GM12878 (cell line): Measurements from ENCODE around the gene STK39.

Experiments used
- ATF3 ChIP-seq: IDR thresholded peaks from 2 replicates; pipeline ENCODE4 v1.6.1; 2011; ENCODE audit warnings: low read depth, mild to moderate bottlenecking, low read length, moderate library complexity, borderline replicate concordance; ENCODE audit errors: extremely low read depth
- EP300 ChIP-seq, 2 experiments: fragments of 150-350 bp in 1 of 2; IDR thresholded peaks; 2 replicates each; pipeline ENCODE4 v1.6.1; 2011 to 2012; ENCODE audit warnings: low read depth in 2 of 2, low read length in 2 of 2, borderline replicate concordance in 1 of 2, improper control_type of control experiment in 1 of 2, inconsistent platforms in 1 of 2; ENCODE audit not compliant: control insufficient read depth in 1 of 2
- MEF2B ChIP-seq: fragments of 450-650 bp; IDR thresholded peaks from 2 replicates; pipeline ENCODE4 v1.6.1; 2018; ENCODE audit warnings: mild to moderate bottlenecking, moderate library complexity; ENCODE audit not compliant: partially characterized antibody, poor library complexity, severe bottlenecking
- NFYB ChIP-seq: IDR thresholded peaks from 2 replicates; pipeline ENCODE4 v1.6.1; 2011; ENCODE audit warnings: low read depth, mild to moderate bottlenecking, low read length, improper control_type of control experiment, moderate library complexity; ENCODE audit not compliant: insufficient read depth
- POLR2AphosphoS5 ChIP-seq: IDR thresholded peaks from 2 replicates; pipeline ENCODE4 v1.6.1; 2011; ENCODE audit warnings: mild to moderate bottlenecking, low read length, inconsistent platforms
- RELB ChIP-seq: fragments of 450-650 bp; IDR thresholded peaks from 2 replicates; pipeline ENCODE4 v1.6.1; 2017; ENCODE audit warnings: low read depth, mild to moderate bottlenecking, moderate library complexity
- REST ChIP-seq: IDR thresholded peaks from 2 replicates; pipeline ENCODE4 v1.6.1; 2012; ENCODE audit warnings: mild to moderate bottlenecking, low read depth, low read length
- TAF1 ChIP-seq: IDR thresholded peaks from 2 replicates; pipeline ENCODE4 v1.6.1; 2011; ENCODE audit warnings: mild to moderate bottlenecking, low read depth, low read length, borderline replicate concordance
- TF ChIP-seq, protein P1 (sequence below): IDR thresholded peaks from 2 replicates; pipeline ENCODE4 v1.6.1; 2011; ENCODE audit warnings: low read depth, low read length, improper control_type of control experiment, borderline replicate concordance
- TF ChIP-seq, protein P2 (sequence below), 3 experiments: IDR thresholded peaks in 2 of 3; conservative IDR thresholded peaks in 1 of 3; 2 replicates each; pipeline ENCODE4 v1.5.1; 2011; ENCODE audit warnings: low read depth in 3 of 3, low read length in 3 of 3, mild to moderate bottlenecking in 3 of 3, control low read depth in 2 of 3, moderate library complexity in 2 of 3, inconsistent platforms in 1 of 3, mixed read lengths in 1 of 3; ENCODE audit not compliant: control insufficient read depth in 2 of 3, insufficient read depth in 1 of 3; ENCODE audit errors: extremely low read depth in 1 of 3

DNA sequence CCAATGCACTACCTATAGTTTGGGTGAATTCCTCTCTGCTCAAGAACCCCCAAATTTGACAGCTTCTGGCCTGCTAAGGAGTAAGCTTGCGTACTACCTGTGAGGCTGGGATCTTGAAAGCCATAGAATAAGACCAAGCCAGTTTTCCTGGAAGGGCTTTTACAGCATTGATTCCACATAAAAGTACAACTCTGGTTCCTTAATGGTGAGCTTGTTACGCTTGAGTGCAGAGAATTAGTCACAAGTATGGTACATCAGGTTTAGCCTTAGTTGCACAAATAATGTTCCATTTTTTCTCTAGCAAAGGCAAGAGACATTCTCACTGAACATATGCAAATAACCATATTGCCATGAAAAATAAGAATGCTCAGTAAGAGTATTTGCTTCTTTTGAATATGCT lies 39.1 kb upstream of the STK39 start:
- TF ChIP-seq REST, result no peak
- TF ChIP-seq EP300 (IDR thresholded peaks at IDR 0.05; ENCODE audit: borderline replicate concordance in 1 of 2, control insufficient read depth in 1 of 2, low read depth in 2 of 2, low read length in 2 of 2), result no peak
- TF ChIP-seq NFYB, result no peak
- TF ChIP-seq, protein P1, sequence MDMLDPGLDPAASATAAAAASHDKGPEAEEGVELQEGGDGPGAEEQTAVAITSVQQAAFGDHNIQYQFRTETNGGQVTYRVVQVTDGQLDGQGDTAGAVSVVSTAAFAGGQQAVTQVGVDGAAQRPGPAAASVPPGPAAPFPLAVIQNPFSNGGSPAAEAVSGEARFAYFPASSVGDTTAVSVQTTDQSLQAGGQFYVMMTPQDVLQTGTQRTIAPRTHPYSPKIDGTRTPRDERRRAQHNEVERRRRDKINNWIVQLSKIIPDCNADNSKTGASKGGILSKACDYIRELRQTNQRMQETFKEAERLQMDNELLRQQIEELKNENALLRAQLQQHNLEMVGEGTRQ, result no peak
- no peak for TF ChIP-seq POLR2AphosphoS5
- TF ChIP-seq MEF2B, result no peak
- TF ChIP-seq, protein P2, sequence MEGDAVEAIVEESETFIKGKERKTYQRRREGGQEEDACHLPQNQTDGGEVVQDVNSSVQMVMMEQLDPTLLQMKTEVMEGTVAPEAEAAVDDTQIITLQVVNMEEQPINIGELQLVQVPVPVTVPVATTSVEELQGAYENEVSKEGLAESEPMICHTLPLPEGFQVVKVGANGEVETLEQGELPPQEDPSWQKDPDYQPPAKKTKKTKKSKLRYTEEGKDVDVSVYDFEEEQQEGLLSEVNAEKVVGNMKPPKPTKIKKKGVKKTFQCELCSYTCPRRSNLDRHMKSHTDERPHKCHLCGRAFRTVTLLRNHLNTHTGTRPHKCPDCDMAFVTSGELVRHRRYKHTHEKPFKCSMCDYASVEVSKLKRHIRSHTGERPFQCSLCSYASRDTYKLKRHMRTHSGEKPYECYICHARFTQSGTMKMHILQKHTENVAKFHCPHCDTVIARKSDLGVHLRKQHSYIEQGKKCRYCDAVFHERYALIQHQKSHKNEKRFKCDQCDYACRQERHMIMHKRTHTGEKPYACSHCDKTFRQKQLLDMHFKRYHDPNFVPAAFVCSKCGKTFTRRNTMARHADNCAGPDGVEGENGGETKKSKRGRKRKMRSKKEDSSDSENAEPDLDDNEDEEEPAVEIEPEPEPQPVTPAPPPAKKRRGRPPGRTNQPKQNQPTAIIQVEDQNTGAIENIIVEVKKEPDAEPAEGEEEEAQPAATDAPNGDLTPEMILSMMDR (IDR thresholded peaks at IDR 0.05 in 2 of 3, conservative IDR thresholded peaks at IDR 0.05 in 1 of 3; ENCODE audit: control insufficient read depth in 2 of 3, extremely low read depth in 1 of 3, insufficient read depth in 1 of 3, low read depth in 3 of 3, low read length in 3 of 3), result no peak
- no peak for TF ChIP-seq TAF1
- no peak for TF ChIP-seq RELB
- TF ChIP-seq ATF3, result no peak
